MM.1S (cell line): ENCODE data around the gene ABCB10.

Source experiments
- DNase-seq: peaks from one replicate; pipeline ENCODE4 v3.0.0-alpha.2; 2015
- H2AFZ ChIP-seq: fragments of 300-600 bp; sonication (generic); 2 replicates; pipeline ENCODE4 v1.6.0; 2016; ENCODE audit warnings: antibody characterized with exemption, low read length
- H3F3A ChIP-seq: fragments of 300-600 bp; sonication (generic); 2 replicates; pipeline ENCODE4 v1.6.1; 2016; ENCODE audit warnings: mild to moderate bottlenecking, antibody characterized with exemption, low read length, moderate library complexity, mixed read lengths; ENCODE audit not compliant: insufficient read depth
- H3K27ac ChIP-seq: fragments of 300-600 bp; sonication (generic); 2 replicates; pipeline ENCODE4 v1.5.1; 2016; ENCODE audit warnings: mild to moderate bottlenecking, low read length
- H3K27me3 ChIP-seq: fragments of 300-600 bp; sonication (generic); replicated peaks from 2 replicates; pipeline ENCODE4 v1.6.0; 2016; ENCODE audit warnings: low read length; ENCODE audit not compliant: insufficient read depth
- H3K36me3 ChIP-seq: fragments of 300-600 bp; sonication (generic); replicated peaks from 2 replicates; pipeline ENCODE4 v1.6.1; 2016; ENCODE audit warnings: mild to moderate bottlenecking, low read length, mixed read lengths; ENCODE audit not compliant: insufficient read depth
- H3K4me1 ChIP-seq: fragments of 300-600 bp; sonication (generic); 2 replicates; pipeline ENCODE4 v1.6.1; 2016; ENCODE audit warnings: low read length, mixed read lengths
- H3K4me2 ChIP-seq: fragments of 300-600 bp; sonication (generic); 2 replicates; pipeline ENCODE4 v1.6.0; 2016; ENCODE audit warnings: low read depth, low read length
- H3K4me3 ChIP-seq: fragments of 300-600 bp; sonication (generic); 2 replicates; pipeline ENCODE4 v1.5.1; 2016; ENCODE audit warnings: low read length, mixed read lengths
- H3K79me2 ChIP-seq: fragments of 300-600 bp; sonication (generic); 2 replicates; pipeline ENCODE4 v1.6.1; 2016; ENCODE audit warnings: mixed run types, low read length, mixed read lengths
- H3K9ac ChIP-seq: fragments of 300-600 bp; sonication (generic); 2 replicates; pipeline ENCODE4 v1.6.1; 2016; ENCODE audit warnings: low read length, mixed read lengths
- H3K9me2 ChIP-seq: fragments of 300-600 bp; sonication (generic); replicated peaks from 2 replicates; pipeline ENCODE4 v1.6.1; 2016; ENCODE audit warnings: mild to moderate bottlenecking, low read length, mixed read lengths; ENCODE audit not compliant: insufficient read depth
- H3K9me3 ChIP-seq: fragments of 300-600 bp; sonication (generic); replicated peaks from 2 replicates; pipeline ENCODE4 v1.6.1; 2016; ENCODE audit warnings: mild to moderate bottlenecking, low read length, mixed read lengths; ENCODE audit not compliant: insufficient read depth
- H4K20me1 ChIP-seq: fragments of 300-600 bp; sonication (generic); 2 replicates; pipeline ENCODE4 v1.6.1; 2016; ENCODE audit warnings: mild to moderate bottlenecking, low read length, moderate library complexity, mixed read lengths; ENCODE audit not compliant: insufficient read depth
- EZH2 ChIP-seq: fragments of 300-600 bp; sonication (generic); optimal IDR thresholded peaks from 2 replicates; pipeline ENCODE3; 2017; ENCODE audit warnings: low read depth, mild to moderate bottlenecking, antibody characterized with exemption, low read length, mixed read lengths
- EZH2phosphoT487 ChIP-seq: fragments of 300-600 bp; sonication (generic); IDR thresholded peaks from 2 replicates; pipeline ENCODE4 v1.6.1; 2018; ENCODE audit warnings: antibody characterized with exemption, low read length
- TF ChIP-seq, protein P1 (sequence below): fragments of 300-600 bp; sonication (generic); IDR thresholded peaks from 2 replicates; pipeline ENCODE4 v1.5.1; 2016; ENCODE audit warnings: antibody characterized with exemption, low read length, mixed read lengths

The ABCB10 gene

DNA sequence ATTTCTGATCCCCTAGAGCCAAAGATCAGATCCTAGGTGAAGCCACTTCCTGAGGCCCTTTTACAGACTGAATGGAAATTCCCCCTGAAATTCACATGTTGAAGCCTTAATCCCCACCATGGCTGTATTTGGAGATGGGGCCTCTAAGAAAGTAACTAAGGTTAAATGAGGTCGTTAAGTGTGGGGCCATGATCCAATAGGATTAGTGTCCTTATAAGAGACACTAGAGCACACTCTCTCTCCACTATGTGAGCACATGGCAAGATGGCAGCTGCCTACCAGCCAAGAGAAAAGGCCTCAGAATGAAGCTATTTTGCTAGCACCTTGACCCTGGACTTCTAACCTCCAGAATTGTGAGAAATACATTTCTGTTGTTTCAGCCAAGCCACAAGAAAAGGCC lies 13.9 kb downstream of the ABCB10 start:
- peaks cover 10% of the 10 kb centered on the region; the same call in 1 of the 2 replicates for H3K36me3 ChIP-seq
- no peaks in the 10 kb centered on the region for H3F3A ChIP-seq
- H3K4me2 ChIP-seq = no peak overlapping the region

DNA sequence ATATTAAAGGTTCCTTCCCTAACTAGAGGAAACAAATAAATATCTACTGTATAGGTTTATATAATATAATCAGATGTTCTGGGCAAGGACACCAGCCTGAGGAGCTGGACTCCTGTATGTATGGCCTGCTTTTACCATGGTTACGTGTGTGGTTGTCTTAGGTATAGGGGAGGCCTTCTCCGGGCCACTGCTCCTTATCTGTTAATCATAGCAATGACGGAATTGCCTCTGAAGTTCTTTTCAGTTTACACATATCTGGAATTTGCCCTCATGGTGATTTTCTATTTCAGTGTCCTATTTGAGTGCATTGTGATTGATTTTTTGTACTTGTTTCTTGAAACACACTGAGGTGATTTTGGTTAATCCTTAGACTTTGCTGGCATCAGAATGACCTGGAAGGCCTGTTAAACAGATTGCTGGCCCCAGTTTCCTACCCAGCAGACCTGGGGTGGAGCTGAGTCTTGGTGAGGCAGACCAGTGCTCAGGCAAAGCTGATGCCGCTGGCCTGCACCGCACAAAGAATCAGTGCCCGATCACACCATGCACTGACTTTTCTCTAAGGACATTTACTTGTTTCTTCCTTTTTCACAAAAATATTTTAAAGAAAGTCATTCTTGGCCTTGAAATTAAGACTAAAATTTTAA lies 18.5 kb downstream of the ABCB10 start:
- no peaks in the 10 kb centered on the region for H3F3A ChIP-seq
- H3K4me2 ChIP-seq = no peak overlapping the region
- H4K20me1 ChIP-seq = no peaks in the 10 kb centered on the region
- TF ChIP-seq EZH2 (no peak), EZH2phosphoT487 (no peak)
- TF ChIP-seq, protein P1, sequence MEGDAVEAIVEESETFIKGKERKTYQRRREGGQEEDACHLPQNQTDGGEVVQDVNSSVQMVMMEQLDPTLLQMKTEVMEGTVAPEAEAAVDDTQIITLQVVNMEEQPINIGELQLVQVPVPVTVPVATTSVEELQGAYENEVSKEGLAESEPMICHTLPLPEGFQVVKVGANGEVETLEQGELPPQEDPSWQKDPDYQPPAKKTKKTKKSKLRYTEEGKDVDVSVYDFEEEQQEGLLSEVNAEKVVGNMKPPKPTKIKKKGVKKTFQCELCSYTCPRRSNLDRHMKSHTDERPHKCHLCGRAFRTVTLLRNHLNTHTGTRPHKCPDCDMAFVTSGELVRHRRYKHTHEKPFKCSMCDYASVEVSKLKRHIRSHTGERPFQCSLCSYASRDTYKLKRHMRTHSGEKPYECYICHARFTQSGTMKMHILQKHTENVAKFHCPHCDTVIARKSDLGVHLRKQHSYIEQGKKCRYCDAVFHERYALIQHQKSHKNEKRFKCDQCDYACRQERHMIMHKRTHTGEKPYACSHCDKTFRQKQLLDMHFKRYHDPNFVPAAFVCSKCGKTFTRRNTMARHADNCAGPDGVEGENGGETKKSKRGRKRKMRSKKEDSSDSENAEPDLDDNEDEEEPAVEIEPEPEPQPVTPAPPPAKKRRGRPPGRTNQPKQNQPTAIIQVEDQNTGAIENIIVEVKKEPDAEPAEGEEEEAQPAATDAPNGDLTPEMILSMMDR = no peak
- no peak for DNase-seq
- H3K9ac ChIP-seq = no peak overlapping the region
- H3K4me1 ChIP-seq = no peaks in the 10 kb centered on the region
- H2AFZ ChIP-seq = no peak overlapping the region
- no peak overlapping the region for H3K27ac ChIP-seq
- no peaks in the 10 kb centered on the region for H3K27me3 ChIP-seq
- H3K4me3 ChIP-seq = no peak overlapping the region
- H3K9me2 ChIP-seq = no peaks in the 10 kb centered on the region
- H3K9me3 ChIP-seq = no peaks in the 10 kb centered on the region
- H3K79me2 ChIP-seq = 0 out of 2 replicates have a peak, but pooled peaks cover under 1% of the 10 kb centered on the region
- peaks cover 10% of the 10 kb centered on the region; the same call in 1 of the 2 replicates for H3K36me3 ChIP-seq

More for the DNA sequence above, 13.9 kb downstream of the ABCB10 start:
- H3K9me3 ChIP-seq = no peaks in the 10 kb centered on the region
- H4K20me1 ChIP-seq = no peaks in the 10 kb centered on the region
- no peak overlapping the region for H3K4me3 ChIP-seq
- no peak for DNase-seq
- TF ChIP-seq EZH2 (no peak), EZH2phosphoT487 (no peak)
- TF ChIP-seq, protein P1 = no peak
- H3K27me3 ChIP-seq = no peaks in the 10 kb centered on the region
- H2AFZ ChIP-seq = no peak overlapping the region
- no peaks in the 10 kb centered on the region for H3K9me2 ChIP-seq
- no peak overlapping the region for H3K27ac ChIP-seq
- peaks cover 17% of the 10 kb centered on the region for H3K79me2 ChIP-seq
- no peaks in the 10 kb centered on the region for H3K4me1 ChIP-seq
- no peak overlapping the region for H3K9ac ChIP-seq

DNA sequence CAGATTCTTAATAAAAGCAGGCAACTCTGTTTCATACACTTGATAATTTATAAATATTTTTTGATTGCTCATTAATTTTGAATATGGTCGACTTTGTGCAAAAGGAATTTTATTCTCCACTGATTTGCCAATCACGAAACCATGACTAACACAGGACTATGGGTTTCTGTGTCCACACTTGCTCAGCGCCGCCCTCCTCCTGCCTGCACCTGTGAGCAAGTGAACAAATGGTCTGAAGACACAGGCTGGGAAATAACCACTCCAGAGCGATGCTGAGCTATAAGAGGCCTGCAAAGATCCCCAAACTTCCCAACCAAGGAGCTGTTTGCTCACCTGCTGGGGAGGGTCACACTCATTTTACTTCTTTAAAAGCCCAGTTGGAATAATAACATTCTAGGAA lies 19.6 kb downstream of the ABCB10 start:
- H3K9me3 ChIP-seq = no peaks in the 10 kb centered on the region
- no peak overlapping the region for H2AFZ ChIP-seq
- H4K20me1 ChIP-seq = no peaks in the 10 kb centered on the region
- no peak for TF ChIP-seq EZH2phosphoT487
- TF ChIP-seq EZH2 = no peak
- TF ChIP-seq, protein P1 = no peak
- H3F3A ChIP-seq = no peaks in the 10 kb centered on the region
- H3K4me1 ChIP-seq = no peaks in the 10 kb centered on the region
- no peak for DNase-seq
- H3K27me3 ChIP-seq = no peaks in the 10 kb centered on the region
- no peak overlapping the region for H3K27ac ChIP-seq
- H3K36me3 ChIP-seq = peaks cover 10% of the 10 kb centered on the region; the same call in 1 of the 2 replicates
- H3K9ac ChIP-seq = no peak overlapping the region
- H3K9me2 ChIP-seq = no peaks in the 10 kb centered on the region
- H3K4me2 ChIP-seq = no peak overlapping the region
- no peak overlapping the region for H3K4me3 ChIP-seq
- H3K79me2 ChIP-seq = no peaks in the 10 kb centered on the region
